HG03565 (cell line): Measurements from ENCODE around the gene HPD.

Source experiments
- ATAC-seq: cut with Tn5 transposase; IDR thresholded peaks from one replicate; pipeline ENCODE4 v1.9.1; 2021; ENCODE audit warnings: mild to moderate bottlenecking, moderate library complexity; ENCODE audit not compliant: unreplicated experiment

The HPD gene

DNA sequence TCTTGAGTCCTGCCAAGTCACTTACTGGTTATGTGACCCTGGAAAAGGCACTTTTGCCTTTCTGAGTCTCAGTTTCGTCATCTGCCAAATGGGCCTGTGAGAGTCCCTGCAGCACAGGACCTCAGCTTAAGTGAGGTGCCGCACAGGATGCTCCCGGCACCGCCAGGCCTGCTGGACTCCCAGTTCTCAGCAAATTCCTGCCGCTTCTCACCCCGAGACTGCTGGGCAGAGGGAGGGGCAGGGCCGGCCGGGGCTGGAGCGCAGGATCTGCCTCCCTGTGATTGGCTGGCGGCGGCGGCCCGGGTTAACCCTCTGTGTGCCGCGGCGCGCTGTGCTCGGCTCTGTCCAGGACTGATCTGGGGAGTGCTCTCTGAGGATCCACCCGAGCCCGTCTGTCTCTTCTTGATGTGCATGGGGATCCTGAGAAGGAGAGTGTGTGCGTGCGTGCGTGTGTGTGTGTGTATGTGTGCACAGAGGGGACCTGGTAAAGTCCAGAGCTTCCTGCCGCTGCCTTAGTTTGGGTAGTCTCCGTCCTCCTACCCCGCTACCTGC lies 46.3 kb downstream of the HPD start:
- ATAC-seq, result no peak

DNA sequence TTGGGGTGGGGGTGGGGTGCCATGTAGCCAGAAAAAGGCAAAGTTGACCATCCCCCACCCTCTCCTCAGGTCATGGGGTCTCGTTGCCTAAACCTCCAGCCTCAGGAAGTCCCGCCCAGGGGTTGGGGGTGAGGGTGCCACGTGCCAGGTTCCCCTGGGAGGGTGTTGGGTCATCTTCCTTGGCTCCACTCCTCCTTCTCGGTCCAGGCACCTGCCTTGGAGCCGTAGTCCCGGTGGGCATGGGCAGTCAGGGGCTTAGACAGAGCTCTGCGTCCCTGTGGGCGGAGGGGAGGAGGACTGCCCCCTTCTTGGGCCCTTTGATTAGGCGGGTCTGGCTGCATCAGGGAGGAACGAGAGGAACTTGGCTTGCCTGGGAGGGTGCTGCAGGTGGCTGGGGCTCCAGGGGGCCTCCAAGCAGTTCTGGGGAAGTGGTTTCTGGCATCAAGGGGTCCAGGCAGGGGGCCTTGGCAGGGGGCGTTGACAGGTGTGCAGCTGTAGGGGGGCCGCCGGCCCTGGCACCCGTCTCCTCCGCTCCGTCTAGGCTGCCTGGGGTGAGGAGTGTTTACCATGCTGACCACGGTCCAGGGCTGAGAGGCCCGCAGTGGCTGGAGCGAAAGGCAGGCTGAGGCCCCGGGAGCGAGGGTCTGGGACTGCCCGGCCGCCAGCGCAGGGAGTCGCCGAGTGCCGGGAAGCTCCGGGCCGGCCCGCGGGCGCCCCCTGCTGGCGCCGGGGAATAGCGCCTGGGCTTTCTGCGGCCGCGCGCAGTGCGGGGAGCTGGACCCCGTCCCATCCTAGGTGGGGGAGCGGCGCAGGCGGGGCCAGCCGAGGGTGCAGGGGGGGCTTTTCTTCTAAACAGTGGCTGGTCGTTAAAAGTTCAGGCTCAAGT lies 47.0 kb downstream of the HPD start:
- peak; percentile 61 for ATAC-seq

DNA sequence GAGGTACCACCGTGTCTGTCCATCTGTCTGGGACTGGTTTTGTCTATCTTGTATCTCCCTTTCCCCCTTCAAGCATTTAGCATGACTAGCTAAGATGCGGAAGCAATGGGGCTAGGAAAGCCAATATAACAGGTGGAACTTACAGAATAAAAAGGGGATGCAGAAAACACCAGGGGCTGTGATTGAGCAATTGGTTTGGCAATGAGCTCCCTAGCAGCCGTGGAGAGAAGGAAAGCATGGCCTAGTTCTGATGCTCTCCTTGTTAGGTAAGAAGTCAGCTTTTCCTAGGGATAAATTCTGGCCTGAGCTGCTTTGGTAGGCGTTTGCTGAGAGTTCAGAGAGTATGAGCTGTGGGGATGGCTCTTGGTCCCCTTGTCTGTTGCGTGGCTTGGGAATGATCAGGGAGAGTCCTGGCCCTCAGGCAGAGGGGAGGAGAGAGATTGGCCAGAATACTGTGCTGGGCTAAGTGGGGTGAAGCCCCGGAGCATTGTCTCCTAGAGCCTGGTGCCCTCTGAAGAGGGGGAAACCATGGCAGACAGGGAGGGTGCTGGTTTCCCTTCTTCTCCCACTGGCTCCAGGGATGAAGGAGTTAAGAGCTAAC lies 47.7 kb downstream of the HPD start:
- no peak for ATAC-seq

DNA sequence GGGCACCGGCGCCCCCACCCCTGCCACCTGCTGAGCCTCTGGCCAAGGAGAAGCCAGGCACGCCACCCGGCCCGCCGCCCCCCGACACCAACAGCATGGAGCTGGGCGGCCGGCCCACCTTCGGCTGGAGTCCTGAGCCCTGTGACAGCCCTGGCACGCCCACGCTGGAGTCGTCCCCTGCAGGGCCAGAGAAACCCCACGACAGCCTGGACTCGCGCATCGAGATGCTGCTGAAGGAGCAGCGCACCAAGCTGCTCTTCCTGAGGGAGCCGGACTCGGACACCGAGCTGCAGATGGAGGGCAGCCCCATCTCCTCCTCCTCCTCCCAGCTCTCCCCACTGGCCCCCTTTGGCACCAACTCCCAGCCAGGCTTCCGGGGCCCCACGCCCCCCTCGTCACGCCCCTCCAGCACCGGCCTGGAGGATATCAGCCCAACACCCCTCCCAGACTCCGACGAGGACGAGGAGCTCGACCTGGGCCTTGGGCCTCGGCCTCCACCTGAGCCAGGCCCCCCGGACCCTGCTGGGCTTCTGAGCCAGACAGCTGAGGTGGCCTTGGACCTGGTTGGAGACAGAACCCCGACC lies 48.3 kb downstream of the HPD start:
- no peak for ATAC-seq

DNA sequence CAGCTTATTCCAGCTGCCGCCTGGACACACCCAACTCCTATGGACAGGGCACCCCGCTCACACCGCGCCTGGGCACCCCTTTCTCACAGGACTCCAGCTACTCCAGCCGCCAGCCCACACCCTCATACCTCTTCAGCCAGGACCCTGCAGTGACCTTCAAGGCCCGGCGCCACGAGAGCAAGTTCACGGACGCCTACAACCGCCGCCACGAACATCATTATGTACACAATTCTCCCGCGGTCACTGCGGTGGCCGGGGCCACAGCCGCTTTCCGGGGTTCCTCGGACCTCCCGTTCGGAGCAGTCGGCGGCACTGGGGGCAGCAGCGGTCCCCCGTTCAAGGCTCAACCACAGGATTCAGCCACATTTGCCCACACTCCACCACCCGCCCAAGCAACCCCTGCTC lies 48.9 kb downstream of the HPD start:
- no peak for ATAC-seq

DNA sequence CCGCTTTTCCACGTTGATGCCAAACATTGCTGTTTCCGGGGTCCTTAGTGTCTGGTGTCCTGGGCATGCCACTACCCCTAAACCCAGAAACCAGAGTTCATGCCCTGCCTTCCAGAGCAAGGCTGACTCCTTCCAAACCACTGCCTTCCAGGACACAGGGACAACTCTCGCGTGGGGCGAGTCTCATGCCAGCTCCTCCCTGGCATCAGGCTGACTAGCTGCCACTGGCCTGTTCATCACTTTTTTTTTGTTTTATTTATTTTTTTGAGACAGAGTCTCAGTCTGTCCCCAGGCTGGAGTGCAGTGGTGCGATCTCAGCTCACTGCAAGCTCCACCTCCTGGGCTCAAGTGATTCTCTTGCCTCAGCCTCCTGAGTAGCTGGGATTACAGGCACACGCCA lies 50.0 kb downstream of the HPD start:
- ATAC-seq, result no peak

DNA sequence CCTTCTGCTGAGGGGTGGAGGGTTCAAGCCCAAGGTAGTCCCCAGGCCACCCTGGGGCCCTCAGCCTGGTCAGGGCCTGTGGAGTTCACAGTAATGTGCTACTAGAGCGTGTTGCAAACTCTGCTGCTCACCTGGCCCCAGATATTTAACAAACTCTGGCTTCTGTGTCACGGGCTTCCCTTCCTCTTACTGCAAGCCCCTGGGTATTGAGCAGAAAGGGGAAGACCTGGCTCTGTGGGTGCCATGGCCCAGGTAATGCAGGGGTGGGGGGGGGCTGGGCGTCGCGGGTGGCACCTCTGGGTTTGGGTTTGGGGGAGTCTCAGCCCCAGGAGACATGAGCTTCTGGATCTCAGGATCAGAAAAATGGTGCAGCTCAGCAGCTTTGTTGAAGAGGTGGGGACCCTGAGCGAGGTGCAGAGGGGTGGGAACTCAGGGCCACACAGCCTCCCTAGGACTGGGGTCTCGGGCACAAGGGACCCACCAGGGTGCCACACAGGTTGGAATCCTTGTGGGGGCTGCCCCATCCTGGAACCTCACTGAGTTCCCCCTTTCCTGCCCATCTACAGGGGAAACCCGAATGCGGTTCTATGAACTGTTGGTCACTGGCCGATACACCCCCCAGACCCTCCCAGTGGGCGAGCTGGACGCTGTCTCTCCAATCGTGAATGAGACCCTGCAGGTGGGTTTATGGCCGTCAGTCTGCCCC lies 50.9 kb downstream of the HPD start:
- no peak for ATAC-seq

DNA sequence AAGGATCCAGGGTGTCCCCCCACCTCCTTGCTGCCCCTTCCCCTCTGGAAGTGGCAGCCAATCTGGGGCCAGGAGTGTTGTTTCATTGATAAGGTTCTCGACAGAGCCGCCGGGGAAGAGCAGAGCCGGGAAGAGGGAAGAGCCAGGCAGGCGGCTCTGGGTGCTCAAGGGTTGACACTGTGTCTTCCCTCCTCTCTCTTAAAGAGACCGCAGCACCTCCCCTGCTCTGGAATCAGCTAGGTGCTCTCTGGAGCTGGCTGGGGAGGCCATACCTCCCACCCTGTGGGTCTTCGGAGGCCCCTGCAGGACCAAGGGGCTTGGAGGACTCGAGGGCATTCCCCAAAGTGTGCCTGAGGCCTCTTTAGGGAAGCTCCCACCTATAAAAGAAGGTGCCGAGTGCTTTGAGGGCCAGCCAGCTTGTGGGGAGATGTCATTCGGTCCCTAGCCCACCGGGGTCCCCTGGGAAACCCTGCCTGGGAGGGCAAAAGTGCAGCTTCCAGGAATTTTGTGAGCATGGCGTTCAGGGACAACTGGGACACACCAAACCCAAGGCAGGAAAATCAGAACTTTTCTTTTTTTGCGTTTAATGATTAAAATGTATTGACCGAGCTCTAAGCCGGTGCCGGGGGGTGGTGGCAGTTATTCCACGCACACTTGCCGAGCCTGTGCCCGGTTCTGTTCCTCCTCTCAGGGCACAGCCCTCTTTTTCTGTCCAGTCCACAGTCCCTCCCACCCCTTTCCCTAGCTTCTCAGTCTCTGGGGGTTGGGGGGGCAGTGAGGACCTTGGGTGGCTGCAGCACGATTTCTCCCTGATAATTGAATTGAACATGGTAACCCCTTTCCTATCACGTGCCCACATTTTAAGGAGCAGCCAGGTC lies 51.9 kb downstream of the HPD start:
- no peak for ATAC-seq

DNA sequence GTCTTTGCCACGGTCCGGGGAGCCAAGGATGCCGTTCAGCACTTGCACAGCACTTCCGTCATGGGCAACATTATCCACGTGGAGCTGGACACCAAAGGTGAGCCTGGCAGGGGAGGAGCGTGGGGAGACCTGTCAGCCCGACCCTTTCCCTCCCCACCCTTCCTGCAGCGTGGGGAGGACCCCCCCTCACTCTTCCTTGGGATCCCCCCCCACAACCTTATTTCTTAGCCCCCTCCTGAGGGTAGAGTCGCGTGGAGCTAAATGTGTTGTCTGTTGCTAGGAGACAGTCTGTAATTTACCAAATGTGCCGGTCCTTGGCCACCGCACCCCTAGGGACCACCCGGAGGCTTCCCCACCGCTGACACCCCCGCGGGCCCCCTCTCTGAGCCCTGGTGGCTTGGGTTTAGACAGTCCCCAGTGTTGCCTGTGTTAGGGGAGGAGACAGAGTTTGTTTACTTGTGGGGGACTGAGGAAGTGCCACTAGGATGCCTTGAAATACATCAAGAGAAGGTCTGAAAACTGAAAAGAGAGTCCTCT lies 52.6 kb downstream of the HPD start:
- no peak for ATAC-seq

DNA sequence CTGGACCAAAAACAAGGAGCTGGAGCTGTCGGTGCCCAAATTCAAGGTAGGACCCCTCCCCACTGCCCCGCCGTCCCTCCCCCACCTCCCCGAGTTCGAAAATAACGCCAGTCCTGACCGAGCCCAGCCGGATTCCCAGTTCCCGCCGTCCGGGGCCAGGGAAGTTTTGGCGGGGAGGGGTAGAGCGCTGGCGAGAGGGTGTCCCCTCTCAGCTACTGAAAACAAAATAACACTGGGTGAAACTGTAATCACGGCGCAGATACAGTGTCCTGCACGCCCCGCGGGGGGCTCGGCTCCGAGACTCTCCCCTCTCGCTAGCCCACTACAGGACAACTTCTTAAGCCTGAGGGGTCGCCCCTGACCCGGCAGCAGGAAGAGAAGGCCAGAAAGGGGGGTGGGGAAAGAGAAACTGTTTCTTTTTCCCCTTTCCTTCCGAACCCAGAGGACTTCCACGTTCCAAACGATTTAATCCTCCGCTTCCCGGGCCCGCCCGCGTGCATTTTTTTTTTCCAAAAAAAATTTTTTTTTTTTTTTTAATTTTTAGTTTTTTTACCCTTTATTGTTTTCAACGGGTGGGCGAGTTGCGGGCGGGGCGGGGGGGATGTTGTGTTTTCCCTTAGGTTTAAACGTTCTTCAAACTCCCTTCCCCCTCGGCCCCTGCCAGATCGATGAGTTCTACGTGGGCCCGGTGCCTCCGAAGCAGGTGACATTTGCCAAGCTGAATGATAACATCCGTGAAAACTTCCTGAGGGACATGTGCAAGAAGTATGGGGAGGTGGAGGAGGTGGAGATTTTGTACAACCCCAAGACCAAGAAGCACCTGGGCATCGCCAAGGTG lies 53.3 kb downstream of the HPD start:
- ATAC-seq, result no peak

DNA sequence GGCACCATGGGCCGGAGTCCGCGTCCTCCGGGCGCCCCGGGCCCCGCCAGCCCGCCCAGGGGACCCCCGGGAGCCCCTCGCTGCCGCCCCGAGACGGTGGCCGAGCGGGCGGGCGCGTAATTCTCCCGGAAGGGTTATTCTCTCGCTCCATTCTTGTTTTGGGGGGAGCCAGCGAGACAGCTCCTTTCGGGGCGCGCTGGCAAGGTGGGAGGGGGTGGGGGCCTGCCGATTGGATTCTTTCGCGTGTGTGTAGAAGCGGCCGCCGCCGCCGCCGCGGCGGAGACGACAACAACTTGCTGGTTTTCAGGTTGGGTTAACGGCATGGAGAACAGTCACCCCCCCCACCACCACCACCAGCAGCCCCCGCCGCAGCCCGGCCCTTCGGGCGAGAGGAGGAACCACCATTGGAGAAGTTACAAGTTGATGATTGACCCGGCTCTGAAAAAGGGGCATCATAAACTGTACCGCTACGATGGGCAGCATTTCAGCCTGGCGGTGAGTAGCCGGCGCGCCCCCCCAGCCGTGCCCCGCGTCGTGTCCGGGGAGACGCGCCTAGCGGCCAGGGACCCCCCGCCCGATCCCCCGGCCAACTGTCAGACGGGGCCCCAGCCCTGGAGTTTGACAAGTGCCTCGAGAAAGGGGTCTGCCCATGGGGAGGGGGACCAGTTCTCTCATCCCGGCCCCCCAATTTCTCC lies 54.1 kb downstream of the HPD start:
- ATAC-seq, result no peak

DNA sequence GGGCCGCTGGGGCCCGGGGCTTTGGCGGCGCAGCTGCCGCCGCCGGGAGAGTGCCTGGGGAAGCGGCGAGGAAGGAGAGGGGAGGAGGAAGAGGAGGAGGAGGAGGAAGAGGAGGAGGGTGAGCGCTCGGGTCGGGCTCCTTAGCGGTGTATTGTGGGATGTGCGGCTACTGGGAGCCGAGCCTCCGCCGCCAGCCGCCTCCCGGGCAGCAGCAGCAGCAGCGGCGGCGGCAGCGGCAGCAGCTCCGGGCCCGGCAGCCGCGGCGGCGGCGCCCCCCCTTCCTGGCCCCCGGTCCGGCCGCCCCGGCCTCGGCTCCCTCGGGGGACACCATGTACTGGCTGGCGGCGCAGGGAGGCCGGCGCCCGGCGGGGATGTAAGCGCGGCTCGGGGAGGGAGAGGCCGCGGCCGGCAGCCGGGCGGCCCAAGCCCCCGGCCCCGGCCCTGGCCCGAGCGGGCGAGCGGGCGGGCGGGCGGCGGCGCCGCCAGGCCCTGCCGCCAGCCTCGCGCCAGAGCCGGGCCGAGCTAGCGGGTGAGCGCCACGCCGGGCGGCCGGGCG lies 54.7 kb downstream of the HPD start, which contains the start of gene SETD1B:
TSS of gene SETD1B (plus strand) at position 149 of the 556 bp plus-strand sequence. CDS start 729 bp downstream, outside the sequence.
- ATAC-seq, result no peak

DNA sequence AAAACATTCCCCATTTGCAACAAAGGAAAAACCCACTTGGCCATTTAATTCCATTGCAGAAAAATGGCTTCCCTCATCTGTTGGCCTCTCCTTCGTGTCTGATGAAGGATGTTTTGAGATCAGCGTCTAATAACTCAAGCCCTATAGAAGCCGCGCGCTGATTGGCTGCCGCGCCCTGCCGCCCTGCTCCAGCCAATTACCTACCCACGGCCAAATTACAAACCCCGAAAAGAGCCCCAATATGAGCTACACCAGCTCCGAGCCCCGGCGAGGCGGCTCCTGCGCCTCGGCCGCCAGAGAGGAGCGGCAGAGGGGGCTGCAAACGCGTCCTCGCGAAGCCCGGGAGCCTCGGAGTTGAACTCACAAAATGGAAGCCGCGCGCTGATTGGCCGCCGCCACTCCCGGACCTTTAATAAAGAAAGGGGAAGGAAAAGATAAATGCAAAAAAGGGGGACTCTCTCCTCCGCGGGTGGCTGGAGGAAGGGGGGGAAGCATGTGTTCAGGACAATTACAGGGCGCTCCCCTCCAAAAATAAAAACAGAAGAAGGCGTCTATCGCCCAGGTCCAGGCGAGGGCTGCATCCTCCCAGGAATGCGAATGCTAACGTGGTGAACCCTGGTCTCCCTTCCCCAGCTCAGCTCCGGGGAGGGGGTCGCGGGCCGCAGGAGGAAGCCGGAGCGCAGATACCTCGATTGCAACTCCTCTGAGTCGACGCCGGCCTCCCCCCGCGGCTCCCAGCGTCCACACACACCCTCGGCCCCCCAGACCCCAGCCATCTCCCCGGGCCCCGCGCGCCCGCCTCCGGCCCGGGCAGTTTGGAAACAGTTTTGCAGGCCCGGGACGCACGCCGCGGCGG lies 55.6 kb downstream of the HPD start:
- ATAC-seq, result peak; percentile 37

DNA sequence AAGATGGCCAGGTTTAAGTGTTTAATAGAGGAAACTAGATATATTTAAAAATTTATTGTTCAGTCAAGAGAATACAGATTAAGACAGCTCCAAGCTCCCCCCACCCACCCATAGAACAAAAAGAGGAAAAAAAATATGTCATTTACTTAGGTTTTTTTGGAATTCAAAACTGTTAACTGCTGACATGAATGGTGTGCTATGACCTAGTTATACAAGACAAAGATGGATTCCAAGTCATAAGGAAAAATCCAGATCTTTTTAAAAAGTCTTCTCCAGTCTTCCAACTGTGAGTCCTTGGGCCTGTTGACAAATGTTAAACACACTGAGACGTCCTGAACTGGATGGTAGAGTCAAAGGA lies 56.2 kb downstream of the HPD start:
- ATAC-seq, result no peak

DNA sequence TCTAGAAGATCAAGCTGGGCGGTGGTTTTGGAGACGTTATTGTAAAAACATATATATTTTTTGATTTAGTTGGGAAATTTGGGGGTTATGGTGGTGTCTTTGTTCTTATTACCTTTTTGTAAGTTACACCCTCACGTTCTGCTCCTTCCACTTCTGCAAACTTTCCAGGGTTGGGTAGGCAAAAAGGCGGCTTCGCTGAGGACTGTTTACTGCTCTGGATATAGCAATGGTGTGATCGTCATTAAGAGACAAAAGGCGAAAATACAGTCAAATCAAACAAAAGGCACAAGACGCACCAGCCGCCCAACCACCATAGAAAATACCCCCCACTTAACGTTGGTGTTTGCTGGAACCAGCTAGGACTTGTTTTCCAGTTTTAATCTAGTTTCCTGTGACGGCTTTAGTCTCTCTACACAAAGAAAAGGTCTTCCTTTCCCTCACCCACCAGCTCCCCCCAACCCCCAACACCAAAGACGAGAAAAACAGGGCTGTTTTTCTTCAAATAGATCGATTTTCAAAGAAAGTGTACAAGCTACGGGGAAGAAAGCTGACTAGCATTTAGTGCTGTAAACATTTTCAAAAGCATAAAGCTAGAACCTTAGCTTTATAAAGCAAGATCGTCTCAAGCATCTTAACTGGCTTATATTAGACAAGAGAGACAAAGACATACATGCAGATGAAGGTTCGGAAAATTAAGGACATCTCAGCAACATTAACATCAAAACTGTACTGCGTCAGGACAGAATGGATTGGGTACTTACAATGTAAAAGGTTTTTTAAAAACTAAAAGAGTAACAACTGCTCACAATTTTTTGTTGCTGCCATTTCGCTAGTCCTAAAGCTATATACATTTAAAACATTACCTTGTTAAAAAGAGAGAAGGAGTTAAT lies 56.8 kb downstream of the HPD start:
- no peak for ATAC-seq
